Ascending aorta (tissue), 2 donors: ENCODE results near the gene SCAI. TPM values are rescaled to one million over a fixed set of nuclear protein-coding genes. Genes with fewer than 3 reads are reported as not detected.

Experiments used
- DNase-seq, 2 donors: peaks; one replicate each; pipeline ENCODE4 v3.0.0-alpha.2; 2019; ENCODE audit warnings: low spot score in 2 of 2
- H3K27ac ChIP-seq, 2 donors: fragments of 200-600 bp; sonication (generic); one replicate each; pipeline ENCODE4 v1.5.1; 2016 to 2017; ENCODE audit warnings: mild to moderate bottlenecking in 1 of 2
- H3K27me3 ChIP-seq: fragments of 200-600 bp; sonication (generic); one replicate; pipeline ENCODE4 v1.5.1; 2017
- H3K36me3 ChIP-seq, 2 donors: fragments of 200-600 bp; sonication (generic); one replicate each; pipeline ENCODE4 v1.5.1; 2016
- H3K4me1 ChIP-seq, 2 donors: fragments of 200-600 bp; sonication (generic); one replicate each; pipeline ENCODE4 v1.5.1; 2016 to 2017; ENCODE audit warnings: mild to moderate bottlenecking in 1 of 2
- H3K4me3 ChIP-seq, 2 donors: fragments of 200-600 bp; sonication (generic); one replicate each; pipeline ENCODE4 v1.5.1; 2016 to 2017; ENCODE audit warnings: mild to moderate bottlenecking in 1 of 2
- H3K9me3 ChIP-seq, 2 donors: fragments of 200-600 bp; sonication (generic); one replicate each; pipeline ENCODE4 v1.5.1; 2016
- CTCF ChIP-seq, 3 experiments: fragments of 200-600 bp in 2 of 3; fragments of 450-650 bp in 1 of 3; sonication (generic) in 2 of 3; IDR thresholded peaks; one replicate each; pipeline ENCODE4 v1.5.1; 2016 to 2019; ENCODE audit warnings: antibody characterized with exemption in 3 of 3, mild to moderate bottlenecking in 1 of 3, moderate library complexity in 1 of 3
- intact Hi-C: fragments of 100-400 bp; cut with DNase I; formaldehyde crosslinking; loops from one replicate; pipeline ENCODE4 v1.15.1; 2023
- total RNA-seq: library from RNA; depleted of rRNA; stranded (reverse); fragments of >200 nt; gene quantifications from one replicate; pipeline ENCODE4 v1.1.0, GENCODE V29; 2016

The SCAI gene
- total RNA-seq, 1 donor from 2014 or later, result 2.4 TPM

GRCh38 chr9:124894741-124895170, 248.6 kb downstream of the SCAI start:
- Histone ChIP-seq H3K27ac (no peak overlapping the region), H3K9me3 (no peaks in the 10 kb centered on the region), H3K36me3 (peaks cover 61 to 84% of the 10 kb centered on the region in 2 donors), H3K27me3 (no peaks in the 10 kb centered on the region), H3K4me3 (no peak overlapping the region), H3K4me1 (no peaks in the 10 kb centered on the region)
- DNase-seq, result no peak
- TF ChIP-seq CTCF (IDR thresholded peaks at IDR 0.05), result peak in 1 of 3 experiments; percentile 12
- intact Hi-C loops, result no loop called here

- TF ChIP-seq CTCF (IDR thresholded peaks at IDR 0.05), result no peak
- Histone ChIP-seq H3K27me3 (no peaks in the 10 kb centered on the region), H3K4me1 (no peaks in the 10 kb centered on the region), H3K4me3 (no peak overlapping the region), H3K36me3 (peaks cover 61 to 83% of the 10 kb centered on the region in 2 donors), H3K27ac (no peak overlapping the region), H3K9me3 (no peaks in the 10 kb centered on the region)
- DNase-seq, result no peak
- intact Hi-C loops, result no loop called here
Observed at GRCh38 chr9:124894035-124894740, 249.1 kb downstream of the SCAI start.

Other genes starting within 250 kb of the SCAI start
- 36.8 TPM for gene GOLGA1, start 202.4 kb downstream of the SCAI start, total RNA-seq
- gene PPP6C, start 46.3 kb upstream of the SCAI start, total RNA-seq, result 33.8 TPM
- 20.4 TPM for gene RABEPK, start 57.0 kb upstream of the SCAI start, total RNA-seq
- 133 TPM for gene HSPA5, start 97.8 kb upstream of the SCAI start, total RNA-seq
- gene GAPVD1, start 118.3 kb upstream of the SCAI start, total RNA-seq, result 18.9 TPM